NCI-H748 treated with DMSO at 0.1 percent for 48 hours (cell line): ENCODE data around the gene CSPG5.

ENCODE experiments used
- DNase-seq: peaks from one replicate; lab custom pipeline; 2025; lab: John Stamatoyannopoulos, UW

Gene CSPG5

GRCh38 chr3:47578691-47579632 is at the start of gene CSPG5:
Gene CSPG5 (minus strand): TSS chr3:47578865. CDS start chr3:47578693, 172 bp downstream.
- DNase-seq = peak; percentile 3

GRCh38 chr3:47628426-47628825 is 49.8 kb upstream of the CSPG5 start:
- DNase-seq = no peak

- no peak for DNase-seq
Observed at GRCh38 chr3:47622671-47623461, 44.2 kb upstream of the CSPG5 start.

DNA sequence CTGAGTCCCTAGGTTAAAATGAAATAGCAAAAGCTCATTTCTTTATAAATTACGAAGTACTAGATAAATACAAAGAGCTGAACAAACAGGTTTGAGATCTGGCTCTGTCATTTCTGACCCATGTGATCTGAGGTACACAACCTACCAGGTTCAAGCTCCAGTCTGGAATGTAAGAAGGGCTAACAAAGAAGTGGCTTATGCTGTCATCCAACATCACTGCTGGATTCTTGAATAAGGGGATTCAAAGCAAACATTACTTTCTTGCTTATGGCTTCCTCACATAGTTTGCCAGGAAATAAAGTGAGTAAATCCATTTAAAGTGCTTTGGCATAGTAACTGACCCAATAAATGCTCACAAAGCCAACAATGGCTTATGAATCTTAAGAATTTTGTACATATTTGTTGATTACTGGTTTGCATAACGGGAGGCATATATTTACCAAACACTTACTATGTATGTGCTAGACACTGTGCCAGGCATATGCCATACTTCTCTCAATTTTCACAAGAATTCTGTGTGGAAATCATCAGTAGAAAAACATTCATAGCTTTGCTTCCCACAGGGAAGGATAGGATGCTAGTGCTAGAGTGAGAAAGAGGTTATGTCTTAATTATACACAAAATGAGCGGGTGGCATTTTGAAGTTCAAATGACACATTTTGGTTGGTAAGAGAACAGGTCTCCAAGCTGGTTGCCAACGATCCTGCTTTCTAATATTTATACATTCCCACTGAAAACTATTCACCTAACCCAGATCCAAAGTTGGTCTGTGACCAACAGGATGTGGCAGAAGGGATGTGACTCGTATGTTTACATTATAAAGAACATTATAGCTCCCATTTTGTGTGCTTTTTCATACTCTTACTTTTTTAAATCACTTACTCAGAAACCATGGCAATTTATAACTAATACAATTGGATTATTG is 38.7 kb upstream of the CSPG5 start:
- DNase-seq = no peak

- no peak for DNase-seq
Observed at GRCh38 chr3:47614788-47615187, 36.1 kb upstream of the CSPG5 start.

- no peak for DNase-seq
Observed at GRCh38 chr3:47613722-47614121, 35.1 kb upstream of the CSPG5 start.

DNA sequence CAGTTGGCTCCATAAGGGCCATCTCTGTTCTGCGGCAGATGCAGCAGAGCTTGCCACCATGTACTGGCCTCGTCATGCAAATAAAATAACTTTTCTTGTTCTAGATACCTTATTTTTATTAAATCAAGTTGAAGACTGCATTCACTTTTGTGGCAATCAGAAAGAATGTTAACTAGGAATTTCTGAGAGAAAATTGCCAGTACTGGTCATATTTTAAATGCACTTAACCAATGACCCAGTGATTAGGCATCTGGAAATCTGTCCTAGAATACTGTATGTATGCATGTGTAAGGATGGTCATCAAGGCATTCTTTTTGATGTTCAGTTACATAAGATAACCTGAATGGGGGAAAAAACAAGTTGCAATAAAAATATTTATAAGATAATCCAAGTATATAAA is 34.2 kb upstream of the CSPG5 start:
- DNase-seq = no peak

DNA sequence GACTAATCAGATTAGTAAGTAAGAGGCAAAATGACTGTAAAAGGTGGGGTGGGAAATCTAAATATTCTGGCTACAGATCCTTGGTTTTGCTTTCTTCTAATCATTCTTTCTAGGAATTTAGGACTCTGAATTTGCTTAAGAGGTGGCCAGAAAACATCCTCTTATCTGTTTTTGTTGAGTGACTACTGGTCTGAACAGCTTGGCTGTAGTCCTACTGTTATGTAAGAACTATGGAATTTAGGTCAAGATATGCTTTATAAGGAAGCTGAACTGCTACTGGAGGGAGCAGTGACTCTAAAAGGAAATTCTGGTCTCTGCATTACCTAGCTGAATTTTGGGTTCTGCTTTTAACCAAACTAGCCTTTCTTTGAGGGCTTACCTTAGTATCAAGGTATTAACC is 33.5 kb upstream of the CSPG5 start:
- DNase-seq = no peak

- DNase-seq = no peak
Observed at GRCh38 chr3:47611576-47611975, 32.9 kb upstream of the CSPG5 start.

DNA sequence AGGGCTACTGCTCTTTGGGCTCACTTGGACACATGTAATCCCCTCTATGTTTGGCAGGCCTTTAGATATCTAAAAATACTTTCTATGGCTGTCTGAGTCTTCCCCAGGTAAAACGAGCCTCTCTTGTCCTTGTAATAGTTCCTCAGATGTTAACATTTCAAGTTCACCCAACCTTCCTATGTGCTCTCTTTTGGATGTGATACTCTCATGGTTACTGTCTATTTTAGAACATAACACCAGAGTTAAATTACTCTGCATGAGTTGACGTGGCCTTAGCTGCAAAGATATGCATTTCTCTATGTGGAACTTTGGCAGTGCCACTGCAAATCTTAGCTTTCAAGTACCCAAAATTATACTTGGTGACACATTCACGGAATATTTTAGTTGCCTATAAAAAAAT is 31.9 kb upstream of the CSPG5 start:
- no peak for DNase-seq

GRCh38 chr3:47607335-47607734 is 28.7 kb upstream of the CSPG5 start:
- DNase-seq = no peak

DNA sequence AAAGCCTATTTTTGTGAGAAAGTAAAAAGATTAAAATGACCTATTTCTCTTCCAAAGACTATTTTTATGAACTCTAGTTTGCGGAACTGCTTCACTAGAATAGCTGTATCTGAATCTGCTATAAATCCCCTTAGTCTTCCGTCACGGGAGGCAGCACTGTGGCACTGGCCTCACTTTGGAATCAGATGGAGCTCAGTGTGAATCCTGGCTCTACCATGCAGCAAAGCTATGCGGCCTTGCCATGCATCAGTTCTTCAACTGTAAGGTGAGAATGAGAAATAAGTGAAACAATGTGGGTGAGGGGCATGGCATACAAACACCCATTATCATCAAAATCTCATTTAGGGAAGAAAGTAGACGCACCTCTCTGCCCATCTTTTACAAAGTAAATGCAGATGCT is 27.5 kb upstream of the CSPG5 start:
- no peak for DNase-seq

DNA sequence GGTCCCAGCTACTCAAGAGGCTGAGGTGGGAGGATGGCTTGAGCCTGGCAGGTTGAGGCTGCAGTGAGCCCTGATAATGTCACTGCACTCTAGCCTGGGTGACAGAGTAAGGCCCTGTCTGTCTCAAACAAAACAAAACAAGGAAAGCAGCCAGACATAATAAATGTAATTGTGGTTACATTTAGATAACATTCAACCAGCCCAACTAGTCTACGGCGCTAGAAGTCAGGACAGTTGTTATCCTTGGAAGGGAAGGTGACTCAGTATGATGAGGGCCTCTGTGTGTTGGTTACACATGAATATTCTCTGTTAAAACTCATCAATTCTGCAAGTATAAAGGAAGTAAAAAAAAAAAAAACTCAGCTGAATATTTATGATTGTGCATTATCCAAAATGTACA is 27.0 kb upstream of the CSPG5 start:
- no peak for DNase-seq

GRCh38 chr3:47604145-47604544 is 25.5 kb upstream of the CSPG5 start:
- no peak for DNase-seq

DNA sequence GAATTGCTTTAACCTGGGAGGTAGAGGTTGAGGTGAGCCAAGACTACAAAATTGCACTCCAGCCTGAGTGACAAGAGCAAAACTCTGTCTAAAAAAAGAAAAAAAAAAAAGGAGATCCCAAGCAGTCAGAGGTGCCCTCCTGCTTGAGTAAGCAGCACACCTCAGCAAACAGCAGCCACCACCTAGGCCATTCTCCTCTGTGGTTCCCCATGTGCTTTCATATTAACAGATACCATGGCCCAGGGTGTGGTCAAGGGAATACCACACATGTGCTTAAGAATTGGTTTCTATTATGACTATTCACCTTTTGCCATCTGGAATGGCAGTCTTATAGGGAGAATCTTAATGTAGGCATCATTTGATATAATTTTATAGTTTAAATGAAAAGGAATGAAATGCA is 24.7 kb upstream of the CSPG5 start:
- no peak for DNase-seq

- DNase-seq = no peak
Observed at GRCh38 chr3:47601281-47601680, 22.6 kb upstream of the CSPG5 start.

GRCh38 chr3:47594792-47595191 is 16.1 kb upstream of the CSPG5 start:
- no peak for DNase-seq

- no peak for DNase-seq
Observed at GRCh38 chr3:47592066-47592795, 13.6 kb upstream of the CSPG5 start.

- DNase-seq = no peak
Observed at GRCh38 chr3:47590216-47590615, 11.6 kb upstream of the CSPG5 start.

- no peak for DNase-seq
Observed at GRCh38 chr3:47588587-47588986, 9.9 kb upstream of the CSPG5 start.

- DNase-seq = no peak
Observed at GRCh38 chr3:47588053-47588452, 9.4 kb upstream of the CSPG5 start.
